HG03159 (cell line): Measurements from ENCODE around the gene PLA2G4D.

ENCODE experiments used
- ATAC-seq: cut with Tn5 transposase; IDR thresholded peaks from one replicate; pipeline ENCODE4 v1.9.1; 2021; ENCODE audit warnings: mild to moderate bottlenecking, moderate library complexity; ENCODE audit not compliant: unreplicated experiment

PLA2G4D gene

GRCh38 chr15:42094512-42094963, at the start of gene PLA2G4D:
Gene PLA2G4D (minus strand): TSS chr15:42094562. CDS start chr15:42094459, 103 bp downstream.
- ATAC-seq = no peak

GRCh38 chr15:42143356-42143755, 49.0 kb upstream of the PLA2G4D start:
- ATAC-seq = no peak

GRCh38 chr15:42141795-42142667, 47.7 kb upstream of the PLA2G4D start:
- ATAC-seq = no peak

- no peak for ATAC-seq
Observed at GRCh38 chr15:42141246-42141645, 46.9 kb upstream of the PLA2G4D start.

GRCh38 chr15:42140383-42141070, 46.2 kb upstream of the PLA2G4D start:
- no peak for ATAC-seq

GRCh38 chr15:42139596-42139995, 45.2 kb upstream of the PLA2G4D start:
- ATAC-seq = no peak

GRCh38 chr15:42138968-42139386, 44.6 kb upstream of the PLA2G4D start:
- ATAC-seq = no peak

- ATAC-seq = no peak
Observed at GRCh38 chr15:42138411-42138810, 44.0 kb upstream of the PLA2G4D start.

GRCh38 chr15:42137461-42138261, 43.3 kb upstream of the PLA2G4D start:
- ATAC-seq = no peak

- no peak for ATAC-seq
Observed at GRCh38 chr15:42136513-42136912, 42.2 kb upstream of the PLA2G4D start.

- ATAC-seq = no peak
Observed at GRCh38 chr15:42135351-42135750, 41.0 kb upstream of the PLA2G4D start.

GRCh38 chr15:42134617-42135245, 40.4 kb upstream of the PLA2G4D start:
- no peak for ATAC-seq

GRCh38 chr15:42133886-42134502, 39.6 kb upstream of the PLA2G4D start:
- no peak for ATAC-seq

- no peak for ATAC-seq
Observed at GRCh38 chr15:42133356-42133755, 39.0 kb upstream of the PLA2G4D start.

GRCh38 chr15:42131826-42132806, 37.8 kb upstream of the PLA2G4D start:
- no peak for ATAC-seq

- ATAC-seq = no peak
Observed at GRCh38 chr15:42131006-42131405, 36.6 kb upstream of the PLA2G4D start.

GRCh38 chr15:42130246-42130986, 36.1 kb upstream of the PLA2G4D start:
- no peak for ATAC-seq

GRCh38 chr15:42129364-42129763, 35.0 kb upstream of the PLA2G4D start:
- ATAC-seq = no peak
